Liver (tissue), 9 donors: Measurements from ENCODE around the gene SMPD3. TPM values are rescaled to one million over a fixed set of nuclear protein-coding genes. Genes with fewer than 3 reads are reported as not detected.

Experiments used
- DNase-seq: peaks from one replicate; pipeline ENCODE4 v3.0.0-alpha.2; 2017; ENCODE audit warnings: low spot score
- H3K27ac ChIP-seq, 2 donors: one replicate each; pipeline ENCODE4 v1.7.0; 2013; ENCODE audit warnings: inconsistent platforms in 2 of 2, low read length in 2 of 2, control low read depth in 1 of 2, low read depth in 1 of 2, mild to moderate bottlenecking in 1 of 2
- H3K27me3 ChIP-seq, 4 donors: one replicate each; pipeline versions ENCODE4 v1.6.1 to v1.7.0; 2013; ENCODE audit warnings: low read length in 3 of 4, inconsistent platforms in 1 of 4, mild to moderate bottlenecking in 1 of 4, moderate library complexity in 1 of 4; ENCODE audit not compliant: control insufficient read depth in 4 of 4, insufficient read depth in 4 of 4
- H3K36me3 ChIP-seq, 4 donors: one replicate each; pipeline versions ENCODE4 v1.6.1 to v1.7.0; 2013; ENCODE audit warnings: low read length in 3 of 4, mild to moderate bottlenecking in 3 of 4, low read depth in 1 of 4, moderate library complexity in 1 of 4; ENCODE audit not compliant: control insufficient read depth in 4 of 4, insufficient read depth in 3 of 4
- H3K4me1 ChIP-seq, 4 donors: one replicate each; pipeline versions ENCODE4 v1.6.1 to v1.7.0; 2013; ENCODE audit warnings: low read length in 3 of 4, mild to moderate bottlenecking in 3 of 4, moderate library complexity in 1 of 4; ENCODE audit not compliant: control insufficient read depth in 4 of 4, insufficient read depth in 4 of 4
- H3K4me3 ChIP-seq, 3 donors: one replicate each; pipeline versions ENCODE4 v1.6.1 to v1.7.0; 2013; ENCODE audit warnings: low read length in 3 of 3, control low read depth in 1 of 3, low read depth in 1 of 3, mild to moderate bottlenecking in 1 of 3
- H3K9ac ChIP-seq, 2 donors: one replicate each; pipeline ENCODE4 v1.7.0; 2013; ENCODE audit warnings: low read length in 2 of 2, mild to moderate bottlenecking in 2 of 2, moderate library complexity in 2 of 2, control low read depth in 1 of 2, low read depth in 1 of 2
- H3K9me3 ChIP-seq, 4 donors: one replicate each; pipeline versions ENCODE4 v1.6.1 to v1.7.0; 2013; ENCODE audit warnings: low read length in 3 of 4; ENCODE audit not compliant: control insufficient read depth in 4 of 4
- ATF3 ChIP-seq: IDR thresholded peaks from 2 replicates; pipeline ENCODE4 v1.6.1; 2016; ENCODE audit warnings: antibody characterized with exemption
- CTCF ChIP-seq: fragments of 150-350 bp; IDR thresholded peaks from 2 replicates; pipeline ENCODE4 v1.5.1; 2017; ENCODE audit warnings: improper control_type of control experiment, low read depth, low read length; ENCODE audit not compliant: missing input control
- EGR1 ChIP-seq, 2 donors: IDR thresholded peaks; 2 replicates each; pipeline ENCODE4 v1.6.1; 2016 to 2018; ENCODE audit warnings: antibody characterized with exemption in 2 of 2, low read depth in 2 of 2
- FOXA1 ChIP-seq: IDR thresholded peaks from 2 replicates; pipeline ENCODE4 v1.6.1; 2016; ENCODE audit warnings: antibody characterized with exemption
- FOXA2 ChIP-seq: IDR thresholded peaks from 2 replicates; pipeline ENCODE4 v1.6.1; 2016; ENCODE audit warnings: antibody characterized with exemption
- GABPA ChIP-seq, 2 donors: IDR thresholded peaks in 1 of 2; conservative IDR thresholded peaks in 1 of 2; 2 replicates each; pipeline ENCODE4 v1.6.1; 2016; ENCODE audit warnings: antibody characterized with exemption in 2 of 2, mild to moderate bottlenecking in 1 of 2, moderate library complexity in 1 of 2
- HNF4A ChIP-seq, 2 donors: conservative IDR thresholded peaks; 2 replicates each; pipeline ENCODE4 v1.6.1; 2016; ENCODE audit warnings: antibody characterized with exemption in 2 of 2, mild to moderate bottlenecking in 2 of 2
- HNF4G ChIP-seq: IDR thresholded peaks from 2 replicates; pipeline ENCODE4 v1.6.1; 2016; ENCODE audit warnings: antibody characterized with exemption
- JUND ChIP-seq, 2 donors: IDR thresholded peaks; 2 replicates each; pipeline ENCODE4 v1.6.1; 2016; ENCODE audit warnings: antibody characterized with exemption in 2 of 2
- MAX ChIP-seq: IDR thresholded peaks from 2 replicates; pipeline ENCODE4 v1.6.1; 2016; ENCODE audit warnings: antibody characterized with exemption
- NR2F2 ChIP-seq: IDR thresholded peaks from 2 replicates; pipeline ENCODE4 v1.6.1; 2016; ENCODE audit warnings: antibody characterized with exemption
- RAD21 ChIP-seq, 2 donors: IDR thresholded peaks; 2 replicates each; pipeline ENCODE4 v1.6.1; 2016; ENCODE audit warnings: antibody characterized with exemption in 2 of 2, mild to moderate bottlenecking in 2 of 2
- REST ChIP-seq: IDR thresholded peaks from 2 replicates; pipeline ENCODE4 v1.6.1; 2016; ENCODE audit warnings: antibody characterized with exemption, mild to moderate bottlenecking
- RXRA ChIP-seq, 2 donors: IDR thresholded peaks; 2 replicates each; pipeline ENCODE4 v1.6.1; 2017 to 2018; ENCODE audit warnings: antibody characterized with exemption in 2 of 2, mild to moderate bottlenecking in 1 of 2
- SP1 ChIP-seq: IDR thresholded peaks from 2 replicates; pipeline ENCODE4 v1.6.1; 2018; ENCODE audit warnings: antibody characterized with exemption, mild to moderate bottlenecking
- TAF1 ChIP-seq: conservative IDR thresholded peaks from 2 replicates; pipeline ENCODE4 v1.6.1; 2016; ENCODE audit warnings: antibody characterized with exemption, mild to moderate bottlenecking
- YY1 ChIP-seq: IDR thresholded peaks from 2 replicates; pipeline ENCODE4 v1.6.1; 2016; ENCODE audit warnings: antibody characterized with exemption, mild to moderate bottlenecking
- ZBTB33 ChIP-seq: IDR thresholded peaks from 2 replicates; pipeline ENCODE4 v1.6.1; 2016; ENCODE audit warnings: antibody characterized with exemption
- WGBS: extraction: QIAGEN DNeasy Blood & Tissue Kit; methylation state at CpG from one replicate; pipeline ENCODE4 v1.1.7; 2013; 5-methylcytosine and 5-hydroxymethylcytosine counted together
- polyA plus RNA-seq, 2 donors: library from polyadenylated mRNA; stranded (reverse) in 1 of 2; unstranded in 1 of 2; fragments of 200-250 nt in 1 of 2; fragments of >200 nt in 1 of 2; fragmentation: Nextera tagmentation in 1 of 2; extraction: Ambion mirVana in 1 of 2; gene quantifications; one replicate each; pipeline versions ENCODE4 v1.2.1 to v1.2.3, GENCODE V29; 2013 to 2015
- total RNA-seq, 2 donors: library from RNA; depleted of rRNA; stranded (reverse); fragments of >200 nt; gene quantifications; one replicate each; pipeline ENCODE4 v1.2.3, GENCODE V29; 2014
- donor health status: healthy.
- donor health status: healthy.
- donor health status: healthy.
- donor health status: healthy.
- donor health status: healthy.

Gene SMPD3
- total and polyA plus RNA-seq, 4 donors: 0.33 to 10.6 (median 2.7) TPM

- no peak for DNase-seq
- Histone ChIP-seq H3K4me3 (no peak overlapping the region), H3K9ac (no peak overlapping the region), H3K27ac (no peak overlapping the region), H3K27me3 (no peaks in the 10 kb centered on the region), H3K4me1 (peaks cover 0 to 17% (median 4%) of the 10 kb centered on the region in 4 donors), H3K36me3 (no peaks in the 10 kb centered on the region), H3K9me3 (no peaks in the 10 kb centered on the region)
- 86% methylated on average over 11 of the region's 11 CpGs for WGBS
- no peak for TF ChIP-seq NR2F2
- TF ChIP-seq RAD21 (IDR thresholded peaks at IDR 0.05): no peak
- TF ChIP-seq EGR1 (IDR thresholded peaks at IDR 0.05; ENCODE audit: low read depth in 2 of 2): no peak
- no peak for TF ChIP-seq MAX
- no peak for TF ChIP-seq HNF4G
- TF ChIP-seq TAF1: no peak
- TF ChIP-seq CTCF: no peak
- TF ChIP-seq HNF4A (conservative IDR thresholded peaks at IDR 0.05): no peak
- TF ChIP-seq REST: no peak
- TF ChIP-seq RXRA (IDR thresholded peaks at IDR 0.05): no peak
- TF ChIP-seq GABPA (IDR thresholded peaks at IDR 0.05 in 1 of 2, conservative IDR thresholded peaks at IDR 0.05 in 1 of 2): no peak
These were observed 43.8 kb upstream of the SMPD3 start for GRCh38 chr16:68492151-68492542.

- DNase-seq: no peak
- Histone ChIP-seq H3K27ac (no peak overlapping the region), H3K27me3 (no peaks in the 10 kb centered on the region), H3K4me1 (peaks cover 0 to 16% (median 5%) of the 10 kb centered on the region in 4 donors), H3K9ac (no peak overlapping the region), H3K4me3 (no peak overlapping the region), H3K9me3 (no peaks in the 10 kb centered on the region), H3K36me3 (no peaks in the 10 kb centered on the region)
- 92% methylated on average over 14 of the region's 14 CpGs for WGBS
- TF ChIP-seq HNF4A (conservative IDR thresholded peaks at IDR 0.05) (no peak), RXRA (IDR thresholded peaks at IDR 0.05) (no peak), FOXA1 (no peak), SP1 (no peak), EGR1 (IDR thresholded peaks at IDR 0.05; ENCODE audit: low read depth in 2 of 2) (no peak), FOXA2 (no peak), JUND (IDR thresholded peaks at IDR 0.05) (no peak), MAX (no peak), YY1 (no peak), HNF4G (no peak), REST (no peak), NR2F2 (no peak), CTCF (no peak), ATF3 (no peak), RAD21 (IDR thresholded peaks at IDR 0.05) (no peak), ZBTB33 (no peak), GABPA (IDR thresholded peaks at IDR 0.05 in 1 of 2, conservative IDR thresholded peaks at IDR 0.05 in 1 of 2) (no peak)
These were observed 43.3 kb upstream of the SMPD3 start for GRCh38 chr16:68491576-68491950.
